Tibial nerve (tissue), 4 donors: ENCODE data around the gene IL22RA1.

Experiments used
- CTCF ChIP-seq, 5 experiments: fragments of 200-600 bp in 3 of 5; fragments of 450-650 bp in 2 of 5; sonication (generic) in 3 of 5; IDR thresholded peaks; one replicate each; pipeline ENCODE4 v1.5.1; 2016 to 2019; ENCODE audit warnings: antibody characterized with exemption in 5 of 5, mild to moderate bottlenecking in 3 of 5, moderate library complexity in 2 of 5
- EP300 ChIP-seq, 2 donors: sonication (generic); formaldehyde crosslinking; IDR thresholded peaks; one replicate each; pipeline ENCODE4 v1.6.1; 2017; ENCODE audit warnings: antibody characterized with exemption in 2 of 2, mild to moderate bottlenecking in 1 of 2
- POLR2A ChIP-seq, 2 donors: fragments of 450-650 bp; IDR thresholded peaks; one replicate each; pipeline ENCODE4 v1.6.1; 2017; ENCODE audit warnings: antibody characterized with exemption in 2 of 2, mild to moderate bottlenecking in 2 of 2, moderate library complexity in 2 of 2

- no peak for TF ChIP-seq CTCF (IDR thresholded peaks at IDR 0.05)
- TF ChIP-seq POLR2A (IDR thresholded peaks at IDR 0.05) = no peak
- TF ChIP-seq EP300 (IDR thresholded peaks at IDR 0.05) = no peak
These were observed 62.8 kb downstream of the IL22RA1 start for GRCh38 chr1:24080131-24080530.
